Left lung (tissue), 10 donors: ENCODE data around the gene HTR3E. TPM values are rescaled to one million over a fixed set of nuclear protein-coding genes. Genes with fewer than 3 reads are reported as not detected.
A peak's percentile ranks its signal among the peaks of the same experiment; 100 is the strongest.

ENCODE experiments used
- ATAC-seq: fragments of 200-7000 bp; cut with Tn5 transposase; one replicate; pipeline ENCODE4 v1.9.1; 2020; ENCODE audit warnings: moderate library complexity
- DNase-seq, 4 donors: peaks; one replicate each; pipeline ENCODE4 v3.0.0-alpha.2; 2013 to 2020
- H3K27ac ChIP-seq, 2 donors: fragments of 200-600 bp; sonication (generic) in 1 of 2; one replicate each; pipeline versions ENCODE4 v1.5.0 to v1.8.0; 2020 to 2021
- H3K27me3 ChIP-seq, 2 donors: fragments of 200-600 bp; sonication (generic) in 1 of 2; one replicate each; pipeline versions ENCODE4 v1.5.0 to v1.8.0; 2020 to 2021
- H3K36me3 ChIP-seq, 2 donors: fragments of 200-600 bp; sonication (generic) in 1 of 2; one replicate each; pipeline versions ENCODE4 v1.5.0 to v1.8.0; 2020 to 2021
- H3K4me1 ChIP-seq, 2 donors: fragments of 200-600 bp; one replicate each; pipeline ENCODE4 v1.8.0; 2021
- H3K4me3 ChIP-seq, 2 donors: fragments of 200-600 bp; sonication (generic) in 1 of 2; one replicate each; pipeline versions ENCODE4 v1.5.0 to v1.8.0; 2020 to 2021; ENCODE audit warnings: mild to moderate bottlenecking in 1 of 2
- H3K9me3 ChIP-seq, 2 donors: fragments of 200-600 bp; sonication (generic) in 1 of 2; one replicate each; pipeline versions ENCODE4 v1.5.0 to v1.8.0; 2020 to 2021
- intact Hi-C, 2 donors: fragments of 100-400 bp; cut with DNase I; formaldehyde crosslinking; loops; one replicate each; pipeline versions ENCODE4 v1.11.2 to v1.14.2; 2022
- polyA plus RNA-seq, 6 donors: library from polyadenylated mRNA; unstranded; fragments of 120-200 nt; gene quantifications; one replicate each; pipeline ENCODE4 v1.2.1, GENCODE V29; 2013; ENCODE audit not compliant: insufficient read length in 6 of 6
- total RNA-seq, 2 donors: library from RNA; stranded (reverse); fragmentation: NEBNext Ultra II Directional; extraction: Animal tissue kit (Norgen Biotek cat#: 25700); gene quantifications; one replicate each; pipeline ENCODE4 v1.2.1, GENCODE V29; 2021
- TF ChIP-seq, protein P1 (sequence below), 2 donors: fragments of 200-600 bp; sonication (generic) in 1 of 2; IDR thresholded peaks; one replicate each; pipeline versions ENCODE4 v1.5.0 to v1.8.0; 2021; ENCODE audit warnings: antibody characterized with exemption in 2 of 2
- donor health status: DM: no; HTN: yes; CAD: no.
- donor health status: DM: no; HTN: no; CAD: no.

Gene HTR3E
- total and polyA plus RNA-seq, 8 donors, result not detected

DNA sequence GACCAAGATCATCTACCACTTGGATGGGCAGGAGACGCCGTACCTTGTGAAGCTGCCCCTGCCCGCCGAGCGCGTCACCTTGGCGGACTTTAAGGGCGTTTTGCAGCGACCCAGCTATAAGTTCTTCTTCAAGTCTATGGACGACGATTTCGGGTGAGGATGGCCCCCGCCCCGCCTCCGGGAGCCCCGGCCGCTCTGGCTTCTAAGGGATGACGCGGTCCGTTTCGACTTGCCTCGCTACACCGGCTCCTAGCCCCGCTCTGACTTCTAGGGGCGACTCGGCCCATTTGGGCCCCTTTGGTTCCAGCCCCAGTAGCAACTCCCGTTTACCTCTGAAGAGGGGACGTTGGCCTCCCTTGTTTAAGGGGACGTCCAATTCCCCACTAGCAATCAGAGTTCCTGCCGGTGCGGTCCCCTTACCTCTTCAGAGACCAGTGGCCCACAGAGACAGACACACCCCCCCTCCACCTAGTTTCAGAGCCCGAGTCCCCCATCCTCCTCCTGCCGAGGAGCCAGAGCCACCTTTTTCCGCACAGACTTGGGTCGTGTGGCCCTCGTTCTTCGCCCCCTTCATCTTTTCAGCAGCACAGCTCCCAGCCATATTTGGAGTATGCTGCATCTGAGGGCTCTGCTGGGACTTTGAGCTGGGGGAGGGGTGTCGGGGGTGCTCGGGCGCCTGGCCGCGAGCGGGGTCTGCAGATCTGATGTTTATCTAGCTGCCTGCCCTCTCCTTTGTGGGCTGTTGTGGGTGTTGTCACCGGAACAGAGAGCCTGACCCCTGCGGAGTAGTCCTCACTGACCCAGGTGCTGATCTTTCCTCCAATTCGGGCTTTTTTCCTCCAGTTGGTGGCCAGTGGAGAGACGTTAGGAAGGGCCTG, 59.0 kb downstream of the HTR3E start:
- Histone ChIP-seq H3K36me3 (no peaks in the 10 kb centered on the region), H3K27me3 (no peaks in the 10 kb centered on the region), H3K9me3 (no peaks in the 10 kb centered on the region), H3K4me3 (peak overlapping the region; percentile 66 to 92), H3K4me1 (peaks cover 34 to 53% of the 10 kb centered on the region in 2 donors), H3K27ac (peak overlapping the region; percentile 86 to 91)
- ATAC-seq, result peak; percentile 16
- DNase-seq, result peak in 1 of 4 donors; percentile 89
- intact Hi-C loops, result no loop called here
- TF ChIP-seq, protein P1, sequence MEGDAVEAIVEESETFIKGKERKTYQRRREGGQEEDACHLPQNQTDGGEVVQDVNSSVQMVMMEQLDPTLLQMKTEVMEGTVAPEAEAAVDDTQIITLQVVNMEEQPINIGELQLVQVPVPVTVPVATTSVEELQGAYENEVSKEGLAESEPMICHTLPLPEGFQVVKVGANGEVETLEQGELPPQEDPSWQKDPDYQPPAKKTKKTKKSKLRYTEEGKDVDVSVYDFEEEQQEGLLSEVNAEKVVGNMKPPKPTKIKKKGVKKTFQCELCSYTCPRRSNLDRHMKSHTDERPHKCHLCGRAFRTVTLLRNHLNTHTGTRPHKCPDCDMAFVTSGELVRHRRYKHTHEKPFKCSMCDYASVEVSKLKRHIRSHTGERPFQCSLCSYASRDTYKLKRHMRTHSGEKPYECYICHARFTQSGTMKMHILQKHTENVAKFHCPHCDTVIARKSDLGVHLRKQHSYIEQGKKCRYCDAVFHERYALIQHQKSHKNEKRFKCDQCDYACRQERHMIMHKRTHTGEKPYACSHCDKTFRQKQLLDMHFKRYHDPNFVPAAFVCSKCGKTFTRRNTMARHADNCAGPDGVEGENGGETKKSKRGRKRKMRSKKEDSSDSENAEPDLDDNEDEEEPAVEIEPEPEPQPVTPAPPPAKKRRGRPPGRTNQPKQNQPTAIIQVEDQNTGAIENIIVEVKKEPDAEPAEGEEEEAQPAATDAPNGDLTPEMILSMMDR (IDR thresholded peaks at IDR 0.05), result no peak

DNA sequence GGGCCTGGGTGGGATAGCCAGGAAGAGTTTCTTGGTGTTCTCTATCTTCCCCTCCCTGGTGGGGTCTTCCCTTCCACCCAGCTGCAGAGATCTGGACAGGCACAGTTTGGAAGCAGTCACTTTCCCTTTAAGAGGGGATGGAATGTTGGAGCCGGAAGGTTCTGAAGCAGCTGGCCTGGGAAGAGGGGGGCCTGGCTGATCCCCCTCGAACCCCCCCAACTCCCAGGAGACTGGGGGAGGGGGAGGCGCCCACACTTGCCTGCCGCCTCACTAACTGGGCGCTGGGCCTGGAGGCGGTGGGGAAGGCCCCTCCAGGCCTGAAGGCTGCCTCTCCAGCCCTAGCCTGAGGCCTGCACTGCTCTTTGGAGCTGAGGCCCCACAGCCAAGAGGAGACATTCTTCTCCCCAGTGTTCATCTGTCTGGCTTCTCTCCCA, 59.7 kb downstream of the HTR3E start:
- DNase-seq, result peak in 1 of 4 donors; percentile 81
- Histone ChIP-seq H3K36me3 (no peaks in the 10 kb centered on the region), H3K4me3 (peak overlapping the region; percentile 66 to 92), H3K4me1 (peaks cover 38 to 60% of the 10 kb centered on the region in 2 donors), H3K27me3 (no peaks in the 10 kb centered on the region), H3K9me3 (no peaks in the 10 kb centered on the region), H3K27ac (peak overlapping the region; percentile 86 to 91)
- ATAC-seq, result peak; percentile 62
- intact Hi-C loops, result no loop called here
- TF ChIP-seq, protein P1 (IDR thresholded peaks at IDR 0.05), result no peak

Other genes with a start within 250 kb of the HTR3E start
- 10 to 100 TPM; 39.6 to 45.7 TPM for gene PARL, start 212.2 kb upstream of the HTR3E start, total RNA-seq
- 10 to 100 TPM; 45.3 to 58.3 (median 52.6) TPM for gene PARL, start 212.2 kb upstream of the HTR3E start, polyA plus RNA-seq
- gene ABCC5, start 79.2 kb upstream of the HTR3E start, total RNA-seq, result 10 to 100 TPM; 37.7 to 40.5 TPM
- gene ABCC5, start 79.2 kb upstream of the HTR3E start, polyA plus RNA-seq, result 10 to 100 TPM; 64.0 to 96.4 (median 79.9) TPM
- gene HTR3D, start 65.3 kb upstream of the HTR3E start, total RNA-seq, result not detected
- not detected for gene HTR3D, start 65.3 kb upstream of the HTR3E start, polyA plus RNA-seq
- under 1 TPM in 1 of 2 donors, not detected in 1; 0.16 TPM for gene HTR3C, start 44.0 kb upstream of the HTR3E start, total RNA-seq
- under 1 TPM in 3 of 6 donors, not detected in 3; 0.10 to 0.15 (median 0.14) TPM for gene HTR3C, start 44.0 kb upstream of the HTR3E start, polyA plus RNA-seq
- 10 to 100 TPM; 32.2 to 44.5 TPM for gene EIF2B5, start 38.3 kb downstream of the HTR3E start, total RNA-seq
- gene EIF2B5, start 38.3 kb downstream of the HTR3E start, polyA plus RNA-seq, result 10 to 100 TPM; 50.3 to 66.3 (median 59.9) TPM
- 10 to 100 TPM; 62.5 to 72.6 TPM for gene DVL3, start 58.3 kb downstream of the HTR3E start, total RNA-seq
- 100 to 1,000 TPM in 2 of 6 donors, 10 to 100 TPM in 4; 82.8 to 106 (median 98.1) TPM for gene DVL3, start 58.3 kb downstream of the HTR3E start, polyA plus RNA-seq
- gene AP2M1, start 77.8 kb downstream of the HTR3E start, total RNA-seq, result 100 to 1,000 TPM; 296 to 347 TPM
- 100 to 1,000 TPM; 327 to 405 (median 351) TPM for gene AP2M1, start 77.8 kb downstream of the HTR3E start, polyA plus RNA-seq
- gene ABCF3, start 89.1 kb downstream of the HTR3E start, total RNA-seq, result 10 to 100 TPM; 63.3 to 69.9 TPM
- 10 to 100 TPM; 57.6 to 75.2 (median 67.8) TPM for gene ABCF3, start 89.1 kb downstream of the HTR3E start, polyA plus RNA-seq
- gene VWA5B2, start 132.5 kb downstream of the HTR3E start, total RNA-seq, result under 1 TPM in 1 of 2 donors, not detected in 1; 0.31 TPM
- gene VWA5B2, start 132.5 kb downstream of the HTR3E start, polyA plus RNA-seq, result 1 to 10 TPM in 5 of 6 donors, under 1 TPM in 1; 0.85 to 2.4 (median 1.4) TPM
- gene ALG3, start 151.9 kb downstream of the HTR3E start, total RNA-seq, result 10 to 100 TPM; 35.3 to 57.2 TPM
- 10 to 100 TPM; 24.7 to 32.9 (median 29.4) TPM for gene ALG3, start 151.9 kb downstream of the HTR3E start, polyA plus RNA-seq
- 1 to 10 TPM; 4.6 to 6.5 TPM for gene EEF1AKMT4, start 152.6 kb downstream of the HTR3E start, total RNA-seq
- gene EEF1AKMT4, start 152.6 kb downstream of the HTR3E start, polyA plus RNA-seq, result 1 to 10 TPM; 1.8 to 3.2 (median 2.4) TPM
- gene CAMK2N2, start 164.5 kb downstream of the HTR3E start, total RNA-seq, result 1 to 10 TPM in 1 of 2 donors, under 1 TPM in 1; 0.34 to 1.0 TPM
- under 1 TPM in 5 of 6 donors, not detected in 1; 0.10 to 0.50 (median 0.21) TPM for gene CAMK2N2, start 164.5 kb downstream of the HTR3E start, polyA plus RNA-seq
- not detected for gene ECE2, start 179.0 kb downstream of the HTR3E start, total RNA-seq
- gene ECE2, start 179.0 kb downstream of the HTR3E start, polyA plus RNA-seq, result not detected
- 100 to 1,000 TPM; 195 to 263 TPM for gene PSMD2, start 202.2 kb downstream of the HTR3E start, total RNA-seq
- 100 to 1,000 TPM; 182 to 225 (median 213) TPM for gene PSMD2, start 202.2 kb downstream of the HTR3E start, polyA plus RNA-seq
- gene EIF4G1, start 217.5 kb downstream of the HTR3E start, total RNA-seq, result 100 to 1,000 TPM; 336 to 406 TPM
- gene EIF4G1, start 217.5 kb downstream of the HTR3E start, polyA plus RNA-seq, result 100 to 1,000 TPM; 158 to 280 (median 193) TPM
- 10 to 100 TPM; 14.7 to 19.2 TPM for gene FAM131A, start 240.5 kb downstream of the HTR3E start, total RNA-seq
- gene FAM131A, start 240.5 kb downstream of the HTR3E start, polyA plus RNA-seq, result 10 to 100 TPM; 12.4 to 19.3 (median 14.8) TPM